KMS-11 (cell line): Measurements from ENCODE around the gene HOXC9.

Experiments used
- H2AFZ ChIP-seq: fragments of 200-600 bp; sonication (generic); 2 replicates; pipeline ENCODE4 v1.6.1; 2016; ENCODE audit warnings: antibody characterized with exemption, mixed run types, low read depth
- H3K27ac ChIP-seq: fragments of 200-600 bp; sonication (generic); 2 replicates; pipeline ENCODE4 v1.6.1; 2016; ENCODE audit warnings: mild to moderate bottlenecking, mixed run types
- H3K27me3 ChIP-seq: fragments of 200-600 bp; sonication (generic); 2 replicates; pipeline ENCODE4 v1.6.1; 2017; ENCODE audit warnings: mild to moderate bottlenecking, low read depth, mixed run types, moderate library complexity; ENCODE audit not compliant: insufficient read depth
- H3K36me3 ChIP-seq: fragments of 200-600 bp; sonication (generic); 2 replicates; pipeline ENCODE4 v1.6.1; 2017; ENCODE audit warnings: mild to moderate bottlenecking, mixed run types; ENCODE audit not compliant: insufficient read depth
- H3K4me1 ChIP-seq: fragments of 200-600 bp; sonication (generic); 2 replicates; pipeline ENCODE4 v1.6.1; 2016; ENCODE audit warnings: mild to moderate bottlenecking, low read depth, mixed run types; ENCODE audit not compliant: poor library complexity, severe bottlenecking
- H3K4me2 ChIP-seq: fragments of 200-600 bp; sonication (generic); 2 replicates; pipeline ENCODE4 v1.7.0; 2016; ENCODE audit warnings: mild to moderate bottlenecking, mixed run types
- H3K4me3 ChIP-seq: fragments of 200-600 bp; sonication (generic); IDR thresholded peaks from 2 replicates; pipeline ENCODE4 v1.6.1; 2017; ENCODE audit warnings: low read depth, low read length, mixed read lengths; ENCODE audit not compliant: insufficient read depth
- H3K79me2 ChIP-seq: fragments of 200-600 bp; sonication (generic); 2 replicates; pipeline ENCODE4 v1.6.1; 2016; ENCODE audit warnings: low read depth, mixed run types; ENCODE audit not compliant: insufficient read depth
- H3K9ac ChIP-seq: fragments of 200-600 bp; sonication (generic); 2 replicates; pipeline ENCODE4 v1.6.1; 2016; ENCODE audit warnings: mild to moderate bottlenecking, mixed run types
- H4K20me1 ChIP-seq: fragments of 200-600 bp; sonication (generic); 2 replicates; pipeline ENCODE4 v1.6.1; 2016; ENCODE audit warnings: mild to moderate bottlenecking, mixed run types; ENCODE audit not compliant: insufficient read depth
- CTCF ChIP-seq: fragments of 200-600 bp; sonication (generic); conservative IDR thresholded peaks from 2 replicates; pipeline ENCODE4 v1.6.1; 2017; ENCODE audit warnings: low read depth, mild to moderate bottlenecking, antibody characterized with exemption, low read length, moderate library complexity, mixed read lengths

The HOXC9 gene

GRCh38 chr12:53975064-53975471, 24.9 kb upstream of the HOXC9 start:
- Histone ChIP-seq H3K9ac (no peak overlapping the region), H3K4me3 (no peak overlapping the region), H3K36me3 (no peaks in the 10 kb centered on the region), H3K79me2 (no peaks in the 10 kb centered on the region), H2AFZ (peak overlapping the region; percentile 19; the same call in 1 of the 2 replicates), H3K4me2 (peak overlapping the region; percentile 7; the same call in 1 of the 2 replicates), H4K20me1 (no peaks in the 10 kb centered on the region), H3K27me3 (peaks cover 98% of the 10 kb centered on the region), H3K4me1 (peaks cover 13% of the 10 kb centered on the region), H3K27ac (no peak overlapping the region)
- TF ChIP-seq CTCF: no peak

DNA sequence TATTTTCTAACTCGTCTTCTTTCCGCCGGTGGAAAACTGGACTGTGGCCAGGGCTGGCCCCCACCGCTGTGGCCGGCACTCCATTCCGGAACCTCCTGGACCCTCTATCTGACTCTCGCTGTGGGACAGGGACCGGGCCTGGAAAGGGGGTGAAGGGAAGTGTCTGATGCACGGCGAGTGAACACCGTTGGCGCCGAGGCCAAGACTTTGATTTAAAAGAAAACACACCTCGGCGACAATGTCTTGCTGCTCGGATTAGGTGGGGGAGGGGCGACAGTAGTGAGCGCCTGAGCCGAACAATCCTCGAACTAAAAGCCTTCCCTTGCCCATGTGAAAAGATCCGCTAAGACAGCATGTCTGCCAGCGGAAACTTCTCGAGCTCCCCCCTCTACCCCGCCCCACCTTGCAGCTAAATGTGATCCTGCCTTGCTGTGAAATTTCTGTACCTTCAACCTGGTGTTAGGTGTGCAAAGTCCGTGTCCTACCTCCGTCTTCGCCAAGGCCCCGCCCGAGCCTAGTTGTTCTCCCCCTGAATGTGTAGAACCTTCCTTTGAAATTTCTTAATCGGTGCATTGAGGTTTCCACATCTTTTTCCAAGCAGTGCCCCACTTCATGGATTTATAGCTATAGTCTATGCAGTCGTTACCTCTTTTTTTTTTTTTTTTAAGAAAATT, 24.3 kb upstream of the HOXC9 start:
- Histone ChIP-seq H3K4me2 (0 out of 2 replicates have a peak overlapping the region, but pooled peaks have one; percentile 6), H3K4me3 (no peak overlapping the region), H3K27ac (no peak overlapping the region), H3K36me3 (no peaks in the 10 kb centered on the region), H2AFZ (no peak overlapping the region), H4K20me1 (no peaks in the 10 kb centered on the region), H3K27me3 (peaks cover 98% of the 10 kb centered on the region), H3K79me2 (no peaks in the 10 kb centered on the region), H3K4me1 (peaks cover 13% of the 10 kb centered on the region), H3K9ac (no peak overlapping the region)
- TF ChIP-seq CTCF: no peak

GRCh38 chr12:53976172-53976822, 23.7 kb upstream of the HOXC9 start:
- Histone ChIP-seq H3K4me3 (no peak overlapping the region), H2AFZ (no peak overlapping the region), H3K27me3 (peaks cover 98% of the 10 kb centered on the region), H3K36me3 (no peaks in the 10 kb centered on the region), H3K4me1 (peaks cover 13% of the 10 kb centered on the region), H3K4me2 (no peak overlapping the region), H3K9ac (no peak overlapping the region), H4K20me1 (no peaks in the 10 kb centered on the region), H3K27ac (no peak overlapping the region), H3K79me2 (no peaks in the 10 kb centered on the region)
- TF ChIP-seq CTCF: no peak

GRCh38 chr12:53976823-53977595, 23.0 kb upstream of the HOXC9 start:
- Histone ChIP-seq H3K9ac (no peak overlapping the region), H3K4me1 (peaks cover 13% of the 10 kb centered on the region), H3K27me3 (peaks cover 98% of the 10 kb centered on the region), H3K4me2 (0 out of 2 replicates have a peak overlapping the region, but pooled peaks have one; percentile 44), H4K20me1 (no peaks in the 10 kb centered on the region), H3K4me3 (no peak overlapping the region), H3K27ac (no peak overlapping the region), H3K79me2 (no peaks in the 10 kb centered on the region), H3K36me3 (no peaks in the 10 kb centered on the region), H2AFZ (no peak overlapping the region)
- TF ChIP-seq CTCF: no peak
